Nephron (organoid): ENCODE data around the gene ZRANB2.

ENCODE experiments used
- H3K27ac Mint-ChIP-seq, 3 experiments: 2 replicates each; pipeline ENCODE4 v1.8.0; 2020; ENCODE audit warnings: mixed read lengths in 3 of 3, mild to moderate bottlenecking in 2 of 3, moderate library complexity in 1 of 3
- H3K27me3 Mint-ChIP-seq: 2 replicates; pipeline ENCODE4 v1.8.0; 2021; ENCODE audit warnings: low read depth, mild to moderate bottlenecking, moderate library complexity, mixed read lengths
- H3K36me3 Mint-ChIP-seq: 2 replicates; pipeline ENCODE4 v1.8.0; 2020; ENCODE audit warnings: low read depth, mixed read lengths
- H3K4me1 Mint-ChIP-seq: 2 replicates; pipeline ENCODE4 v1.8.0; 2020; ENCODE audit warnings: mixed read lengths
- H3K4me3 Mint-ChIP-seq, 3 experiments: 2 replicates each; pipeline ENCODE4 v1.8.0; 2020; ENCODE audit warnings: mild to moderate bottlenecking in 3 of 3, mixed read lengths in 3 of 3, moderate library complexity in 2 of 3
- H3K9me3 Mint-ChIP-seq: 2 replicates; pipeline ENCODE4 v1.8.0; 2020; ENCODE audit warnings: mixed read lengths
- TF ChIP-seq, protein P1 (sequence below), 3 experiments: fragments of 200-600 bp; sonication (generic); IDR thresholded peaks; one replicate each; pipeline ENCODE4 v1.5.0; 2021; ENCODE audit warnings: antibody characterized with exemption in 3 of 3; ENCODE audit not compliant: unreplicated experiment in 3 of 3

The ZRANB2 gene

GRCh38 chr1:71080739-71081696 lies at the start of gene ZRANB2:
TSS of gene ZRANB2 (minus strand) at chr1:71081035. CDS start at chr1:71080995, 40 bp downstream.
- peaks cover 28% of the 10 kb centered on the region for H3K4me1 Mint-ChIP-seq
- peak within 1 kb of the TSS; percentile 100 for H3K27ac Mint-ChIP-seq
- no peaks in the 10 kb centered on the region for H3K9me3 Mint-ChIP-seq
- H3K27me3 Mint-ChIP-seq, result no peaks in the 10 kb centered on the region
- TF ChIP-seq, protein P1, sequence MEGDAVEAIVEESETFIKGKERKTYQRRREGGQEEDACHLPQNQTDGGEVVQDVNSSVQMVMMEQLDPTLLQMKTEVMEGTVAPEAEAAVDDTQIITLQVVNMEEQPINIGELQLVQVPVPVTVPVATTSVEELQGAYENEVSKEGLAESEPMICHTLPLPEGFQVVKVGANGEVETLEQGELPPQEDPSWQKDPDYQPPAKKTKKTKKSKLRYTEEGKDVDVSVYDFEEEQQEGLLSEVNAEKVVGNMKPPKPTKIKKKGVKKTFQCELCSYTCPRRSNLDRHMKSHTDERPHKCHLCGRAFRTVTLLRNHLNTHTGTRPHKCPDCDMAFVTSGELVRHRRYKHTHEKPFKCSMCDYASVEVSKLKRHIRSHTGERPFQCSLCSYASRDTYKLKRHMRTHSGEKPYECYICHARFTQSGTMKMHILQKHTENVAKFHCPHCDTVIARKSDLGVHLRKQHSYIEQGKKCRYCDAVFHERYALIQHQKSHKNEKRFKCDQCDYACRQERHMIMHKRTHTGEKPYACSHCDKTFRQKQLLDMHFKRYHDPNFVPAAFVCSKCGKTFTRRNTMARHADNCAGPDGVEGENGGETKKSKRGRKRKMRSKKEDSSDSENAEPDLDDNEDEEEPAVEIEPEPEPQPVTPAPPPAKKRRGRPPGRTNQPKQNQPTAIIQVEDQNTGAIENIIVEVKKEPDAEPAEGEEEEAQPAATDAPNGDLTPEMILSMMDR (IDR thresholded peaks at IDR 0.05; ENCODE audit: unreplicated experiment in 3 of 3), result peak; percentile 6 to 55 (median 39)
- H3K36me3 Mint-ChIP-seq, result peaks cover 14% of the 10 kb centered on the region
- peak within 1 kb of the TSS; percentile 95 to 100 (median 98) for H3K4me3 Mint-ChIP-seq

DNA sequence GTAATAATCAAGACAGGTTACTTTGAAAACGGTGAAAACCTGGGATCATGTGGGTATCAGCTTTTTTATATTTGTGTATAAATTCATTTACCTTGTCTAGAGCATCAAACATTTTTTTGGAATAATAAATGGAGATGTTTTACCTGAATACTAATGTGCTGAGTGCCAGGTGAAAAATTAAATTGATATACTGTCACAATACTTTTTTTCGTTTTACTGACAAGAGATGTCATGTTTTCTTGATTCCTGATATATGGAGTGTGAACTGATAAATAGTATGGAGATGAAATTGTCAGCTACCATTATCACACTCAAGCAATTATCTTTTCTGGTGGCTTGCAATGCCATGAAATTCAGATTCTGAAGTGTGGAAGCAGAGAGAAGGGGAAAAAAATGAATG lies 47.2 kb upstream of the ZRANB2 start:
- Mint-ChIP-seq H3K36me3 (no peaks in the 10 kb centered on the region), H3K27me3 (no peaks in the 10 kb centered on the region), H3K4me1 (no peaks in the 10 kb centered on the region), H3K9me3 (peaks cover 55% of the 10 kb centered on the region), H3K27ac (no peak overlapping the region), H3K4me3 (no peak overlapping the region)
- TF ChIP-seq, protein P1 (IDR thresholded peaks at IDR 0.05; ENCODE audit: unreplicated experiment in 3 of 3), result no peak

DNA sequence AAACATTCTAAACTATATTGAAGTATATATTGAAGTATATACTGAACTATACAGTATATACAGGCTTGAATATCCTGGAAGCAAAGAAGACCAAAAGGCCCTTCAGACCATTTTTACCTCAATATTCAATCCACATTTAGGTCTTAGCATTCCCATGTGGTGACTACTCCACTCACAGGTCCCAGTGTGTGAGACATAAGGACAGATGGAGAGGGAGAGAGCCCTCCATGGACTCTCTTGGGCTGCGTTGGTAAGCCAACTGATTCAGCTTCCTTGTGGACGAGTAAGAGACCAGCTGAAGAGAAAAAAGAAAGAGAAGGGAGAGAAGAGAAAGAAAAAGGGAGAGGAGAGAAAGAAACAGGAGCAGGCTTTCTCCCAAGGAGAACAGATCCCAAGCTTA lies 37.3 kb upstream of the ZRANB2 start:
- Mint-ChIP-seq H3K4me3 (no peak overlapping the region), H3K36me3 (no peaks in the 10 kb centered on the region), H3K9me3 (peaks cover 17% of the 10 kb centered on the region), H3K4me1 (no peaks in the 10 kb centered on the region), H3K27me3 (peaks cover 4% of the 10 kb centered on the region), H3K27ac (no peak overlapping the region)
- TF ChIP-seq, protein P1 (IDR thresholded peaks at IDR 0.05; ENCODE audit: unreplicated experiment in 3 of 3), result no peak

DNA sequence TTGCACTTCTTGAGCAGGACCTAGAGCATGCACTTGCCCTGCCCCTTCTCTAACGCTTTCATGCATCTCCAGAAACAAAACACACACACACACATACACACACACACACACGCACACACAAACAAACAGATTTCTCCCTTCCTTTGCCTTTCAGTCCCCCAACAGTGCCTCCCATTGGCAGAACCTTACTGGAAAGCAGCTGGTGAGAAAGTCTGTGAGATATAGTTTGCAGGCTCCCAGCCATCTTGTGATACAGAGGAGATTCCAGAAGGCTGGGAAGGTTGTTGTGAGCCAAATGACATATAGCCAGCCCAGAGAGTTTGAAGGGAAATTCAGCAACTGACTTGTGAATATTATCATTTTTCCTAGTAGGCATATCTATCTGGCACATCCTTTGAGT lies 35.9 kb upstream of the ZRANB2 start:
- H3K36me3 Mint-ChIP-seq, result no peaks in the 10 kb centered on the region
- no peaks in the 10 kb centered on the region for H3K4me1 Mint-ChIP-seq
- H3K4me3 Mint-ChIP-seq, result no peak overlapping the region
- peaks cover 4% of the 10 kb centered on the region for H3K27me3 Mint-ChIP-seq
- TF ChIP-seq, protein P1 (IDR thresholded peaks at IDR 0.05; ENCODE audit: unreplicated experiment in 3 of 3), result no peak
- no peak overlapping the region for H3K27ac Mint-ChIP-seq
- peaks cover 6% of the 10 kb centered on the region for H3K9me3 Mint-ChIP-seq

DNA sequence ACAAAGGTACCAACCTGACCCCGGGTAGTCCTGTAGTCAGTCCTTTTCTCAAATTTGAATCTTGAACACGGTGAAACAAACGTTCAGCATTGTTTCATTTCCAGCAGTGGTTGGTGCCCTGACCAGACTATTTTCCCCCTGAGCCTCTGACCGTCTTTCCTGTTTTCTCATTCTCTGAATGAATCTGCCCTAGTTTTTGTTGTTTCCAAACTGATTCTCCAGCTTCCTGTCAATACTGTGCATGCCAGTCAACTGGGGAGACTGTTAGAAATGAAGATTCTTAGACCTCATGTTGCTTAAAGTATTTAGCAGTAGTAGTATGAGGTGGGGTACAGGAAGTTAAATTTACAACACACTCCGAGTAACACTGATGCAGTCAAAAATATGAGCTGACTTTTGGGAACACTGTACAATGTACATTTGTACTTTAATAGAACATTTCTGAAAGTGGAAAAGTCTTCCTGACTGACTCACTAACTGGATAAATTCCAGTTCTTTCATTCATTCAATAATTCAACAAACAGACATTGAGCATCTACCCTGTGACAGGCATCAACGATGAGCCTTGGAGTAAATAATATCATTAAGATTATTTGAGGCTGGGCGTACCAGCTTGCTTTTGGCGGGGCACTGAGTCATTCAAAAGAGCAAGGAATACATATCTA lies 26.0 kb upstream of the ZRANB2 start:
- Mint-ChIP-seq H3K36me3 (no peaks in the 10 kb centered on the region), H3K4me3 (no peak overlapping the region), H3K9me3 (no peaks in the 10 kb centered on the region), H3K27ac (no peak overlapping the region), H3K4me1 (no peaks in the 10 kb centered on the region), H3K27me3 (no peaks in the 10 kb centered on the region)
- TF ChIP-seq, protein P1 (IDR thresholded peaks at IDR 0.05; ENCODE audit: unreplicated experiment in 3 of 3), result no peak
